Measurements from ENCODE around the gene NCOA3. TPM values are rescaled to one million over a fixed set of nuclear protein-coding genes. Genes with fewer than 3 reads are reported as not detected.

Gene NCOA3
- total and polyA plus RNA-seq, 2 of the 8 experiments (the other 6 are each of a cell fraction or from before 2014, with no cell fraction given): 7.9 to 24.7 TPM

GRCh38 chr20:47493175-47493962 lies 8.3 kb upstream of the NCOA3 start:
- Histone ChIP-seq H3K9me3 (ENCODE audit: insufficient read depth in 2 of 2, low read depth in 1 of 2, low read length in 1 of 2) (no peaks in the 10 kb centered on the region), H2BK15ac (ENCODE audit: low read length) (no peak overlapping the region), H2BK12ac (ENCODE audit: low read depth, low read length) (no peak overlapping the region), H4K91ac (replicated peaks; ENCODE audit: insufficient read length, low read length) (no peak overlapping the region), H3K27me3 (replicated peaks in 1 of 4; ENCODE audit: control insufficient read depth in 3 of 4, extremely low read depth in 1 of 4, insufficient read depth in 3 of 4, low read length in 3 of 4) (no peaks in the 10 kb centered on the region), H4K8ac (ENCODE audit: extremely low read depth, insufficient read depth, low read length) (no peak overlapping the region), H3K79me2 (ENCODE audit: control insufficient read depth in 1 of 2, insufficient read depth in 2 of 2, low read length in 2 of 2) (no peaks in the 10 kb centered on the region), H3K36me3 (ENCODE audit: control insufficient read depth in 2 of 4, insufficient read depth in 4 of 4, low read length in 3 of 4) (no peaks in the 10 kb centered on the region), H3K4ac (replicated peaks; ENCODE audit: insufficient read length, low read depth, low read length) (no peak overlapping the region), H2AFZ (ENCODE audit: low read length) (peak overlapping the region; percentile 19), H4K5ac (ENCODE audit: insufficient read length, low read depth, low read length) (no peak overlapping the region), H3K23me2 (ENCODE audit: low read depth, low read length) (no peaks in the 10 kb centered on the region), H3K27ac (ENCODE audit: low read depth, low read length) (no peak overlapping the region), H4K20me1 (replicated peaks in 1 of 2; ENCODE audit: control insufficient read depth in 1 of 2, insufficient read depth in 2 of 2, low read length in 2 of 2) (no peaks in the 10 kb centered on the region), H3K14ac (ENCODE audit: insufficient read length) (no peak overlapping the region), H3K18ac (ENCODE audit: extremely low read depth, low read length) (no peak overlapping the region), H3K4me1 (replicated peaks in 1 of 4; ENCODE audit: control insufficient read depth in 3 of 4, insufficient read depth in 4 of 4, low read length in 3 of 4) (peaks cover 0 to 8% (median 2%) of the 10 kb centered on the region in 4 experiments; a peak in 4 of 7 replicates), H2BK20ac (ENCODE audit: low read length) (no peak overlapping the region), H2BK120ac (replicated peaks; ENCODE audit: low read depth, low read length) (peak overlapping the region; percentile 18), H2AK5ac (ENCODE audit: low read depth, low read length) (no peak overlapping the region), H3K56ac (replicated peaks; ENCODE audit: insufficient read length, low read depth, low read length) (no peak overlapping the region), H3K79me1 (ENCODE audit: low read depth, low read length) (no peaks in the 10 kb centered on the region), H3K4me3 (ENCODE audit: extremely low read depth in 1 of 4, insufficient read depth in 2 of 4, low read depth in 3 of 4, low read length in 4 of 4) (no peak overlapping the region), H3K9ac (replicated peaks in 1 of 4; ENCODE audit: extremely low read depth in 1 of 4, low read depth in 3 of 4, low read length in 3 of 4) (no peak overlapping the region), H2BK5ac (ENCODE audit: low read depth, low read length) (no peak overlapping the region), H3K4me2 (ENCODE audit: insufficient read depth in 1 of 2, low read depth in 2 of 2, low read length in 2 of 2) (no peak overlapping the region), H3K23ac (ENCODE audit: insufficient read length) (no peak overlapping the region)
- no peak for TF ChIP-seq TAF1 (IDR thresholded peaks at IDR 0.05; ENCODE audit: low read depth, low read length)
- ChIA-PET POLR2A (ENCODE audit: partially characterized antibody) (interaction anchor here (0.9 to 2.6 kb wide), 3 partner anchors 9 to 176 kb away, joined by 3 to 15 read pairs (median 4); partner anchors contain the start of gene NCOA3), CTCF (ENCODE audit: partially characterized antibody) (interaction anchor here (0.6 to 1.5 kb wide), 4 partner anchors 27 to 884 kb away, joined by 3 to 5 read pairs (median 4); no protein-coding TSS in a partner anchor)
- DNase-seq (ENCODE audit: low read depth in 1 of 2, low spot score in 2 of 2) (no peak), FAIRE-seq (no peak)
- 83% methylated on average over 3 of the region's 3 CpGs; no CpG with 5 or more reads in 1 of the 2 experiments for WGBS, 2 experiments (ENCODE audit: extremely low coverage in 1 of 2, insufficient coverage in 1 of 2, insufficient read length in 1 of 2, insufficient replicate concordance in 2 of 2, low coverage in 1 of 2, low lambda C conversion rate in 2 of 2, missing lambda C conversion rate in 1 of 2)
